RWPE2 (cell line): ENCODE data around the gene LPAR1.

Source experiments
- ATAC-seq: fragments of 200-7000 bp; cut with Tn5 transposase; 3 replicates; pipeline ENCODE4 v1.9.1; 2021; ENCODE audit warnings: low read depth
- DNase-seq: peaks from one replicate; pipeline ENCODE4 v3.0.0-alpha.2; 2020; ENCODE audit warnings: low spot score
- H3K27ac ChIP-seq: fragments of 450-650 bp; 2 replicates; pipeline ENCODE4 v1.5.1; 2017; ENCODE audit warnings: mild to moderate bottlenecking; ENCODE audit not compliant: poor library complexity, severe bottlenecking
- H3K27me3 ChIP-seq: fragments of 250-450 bp; sonication (Bioruptor Pico); 2 replicates; pipeline ENCODE4 v1.5.1; 2021; ENCODE audit warnings: mild to moderate bottlenecking, moderate library complexity; ENCODE audit not compliant: insufficient read depth, poor library complexity, severe bottlenecking
- H3K36me3 ChIP-seq: fragments of 250-450 bp; sonication (Bioruptor Pico); 2 replicates; pipeline ENCODE4 v1.5.1; 2020; ENCODE audit warnings: low read depth, mild to moderate bottlenecking, moderate library complexity
- H3K4me1 ChIP-seq: fragments of 250-450 bp; sonication (Bioruptor Pico); 2 replicates; pipeline ENCODE4 v1.5.1; 2021; ENCODE audit warnings: mild to moderate bottlenecking, moderate library complexity; ENCODE audit not compliant: insufficient read depth, poor library complexity, severe bottlenecking
- H3K4me3 ChIP-seq: fragments of 250-450 bp; sonication (Bioruptor Pico); 2 replicates; pipeline ENCODE4 v1.5.1; 2021; ENCODE audit warnings: mild to moderate bottlenecking, moderate library complexity; ENCODE audit not compliant: severe bottlenecking
- H3K9me3 ChIP-seq: fragments of 250-450 bp; sonication (Bioruptor Pico); 2 replicates; pipeline ENCODE4 v1.5.1; 2021; ENCODE audit warnings: mild to moderate bottlenecking, moderate library complexity; ENCODE audit not compliant: severe bottlenecking
- CTCF ChIP-seq: fragments of 450-650 bp; IDR thresholded peaks from one replicate; pipeline ENCODE4 v1.5.1; 2017; ENCODE audit warnings: mild to moderate bottlenecking, moderate library complexity; ENCODE audit not compliant: poor library complexity, severe bottlenecking

Gene LPAR1

GRCh38 chr9:110856772-110857171 lies 181.5 kb downstream of the LPAR1 start:
- TF ChIP-seq CTCF, result no peak
- H3K4me3 ChIP-seq, result no peak overlapping the region
- no peak for DNase-seq
- no peaks in the 10 kb centered on the region for H3K4me1 ChIP-seq
- H3K9me3 ChIP-seq, result peaks cover 3% of the 10 kb centered on the region
- no peak for ATAC-seq
- no peaks in the 10 kb centered on the region for H3K27me3 ChIP-seq
- no peaks in the 10 kb centered on the region for H3K36me3 ChIP-seq
- H3K27ac ChIP-seq, result no peak overlapping the region

GRCh38 chr9:110850401-110851135 lies 187.7 kb downstream of the LPAR1 start:
- H3K9me3 ChIP-seq, result peaks cover 1% of the 10 kb centered on the region
- no peaks in the 10 kb centered on the region for H3K27me3 ChIP-seq
- H3K4me1 ChIP-seq, result no peaks in the 10 kb centered on the region
- no peak for DNase-seq
- no peak for ATAC-seq
- H3K27ac ChIP-seq, result no peak overlapping the region
- H3K36me3 ChIP-seq, result no peaks in the 10 kb centered on the region
- no peak for TF ChIP-seq CTCF
- H3K4me3 ChIP-seq, result no peak overlapping the region

GRCh38 chr9:110847671-110848070 lies 190.6 kb downstream of the LPAR1 start:
- no peak for ATAC-seq
- H3K4me3 ChIP-seq, result no peak overlapping the region
- no peak overlapping the region for H3K27ac ChIP-seq
- H3K9me3 ChIP-seq, result peaks cover 1% of the 10 kb centered on the region
- H3K36me3 ChIP-seq, result no peaks in the 10 kb centered on the region
- no peaks in the 10 kb centered on the region for H3K27me3 ChIP-seq
- no peaks in the 10 kb centered on the region for H3K4me1 ChIP-seq
- TF ChIP-seq CTCF, result no peak
- DNase-seq, result no peak

- Histone ChIP-seq H3K27ac (no peak overlapping the region), H3K9me3 (peaks cover 1% of the 10 kb centered on the region), H3K27me3 (no peaks in the 10 kb centered on the region), H3K4me1 (no peaks in the 10 kb centered on the region), H3K4me3 (no peak overlapping the region), H3K36me3 (no peaks in the 10 kb centered on the region)
- no peak for DNase-seq
- no peak for ATAC-seq
- TF ChIP-seq CTCF, result no peak
Measured at GRCh38 chr9:110846215-110846614, 192.1 kb downstream of the LPAR1 start.

- no peaks in the 10 kb centered on the region for H3K4me1 ChIP-seq
- no peak overlapping the region for H3K27ac ChIP-seq
- no peaks in the 10 kb centered on the region for H3K36me3 ChIP-seq
- H3K27me3 ChIP-seq, result no peaks in the 10 kb centered on the region
- peaks cover 1% of the 10 kb centered on the region for H3K9me3 ChIP-seq
- no peak for DNase-seq
- no peak for ATAC-seq
- H3K4me3 ChIP-seq, result no peak overlapping the region
- TF ChIP-seq CTCF, result no peak
Measured at GRCh38 chr9:110844121-110844520, 194.1 kb downstream of the LPAR1 start.
